ENCODE results near the gene OBI1. TPM values are rescaled to one million over a fixed set of nuclear protein-coding genes. Genes with fewer than 3 reads are reported as not detected.

OBI1 gene
- polyA plus RNA-seq, 2 of the 4 experiments (the other 2 are of a cell fraction): 8.7 to 13.9 TPM

GRCh38 chr13:78610381-78610883, 48.5 kb downstream of the OBI1 start:
- Histone ChIP-seq H3K27ac (no peak overlapping the region), H3K4me3 (no peak overlapping the region), H3K4me1 (no peaks in the 10 kb centered on the region), H3K4me2 (no peak overlapping the region), H3K9me3 (no peaks in the 10 kb centered on the region)
- TF ChIP-seq REST (IDR thresholded peaks at IDR 0.05): no peak
- TF ChIP-seq PHF8 (IDR thresholded peaks at IDR 0.05; ENCODE audit: borderline replicate concordance, low read depth): no peak
- TF ChIP-seq PBX3 (IDR thresholded peaks at IDR 0.05): no peak
- no peak for TF ChIP-seq RCOR1 (IDR thresholded peaks at IDR 0.05; ENCODE audit: low read depth, low read length)
- POLR2A ChIA-PET: no interaction called here
- no peak for ATAC-seq
- CTCF ChIA-PET: interaction anchor here (1.4 kb wide), 1 partner anchor 18 kb away, joined by 5 read pairs; no protein-coding TSS in a partner anchor
- WGBS (ENCODE audit: missing lambda C conversion rate): 85% methylated on average over 4 of the region's 4 CpGs
- FAIRE-seq: no peak
- DNase-seq (ENCODE audit: low read depth in 1 of 2, low spot score in 1 of 2): no peak

GRCh38 chr13:78609464-78610205, 49.3 kb downstream of the OBI1 start:
- H3K4me1 ChIP-seq: no peaks in the 10 kb centered on the region
- ATAC-seq: peak; percentile 75 to 84
- ChIA-PET CTCF (no interaction called here), POLR2A (no interaction called here)
- H3K4me2 ChIP-seq: peak overlapping the region; percentile 98
- TF ChIP-seq GATA3 (IDR thresholded peaks at IDR 0.05; ENCODE audit: borderline replicate concordance) (no peak), RCOR1 (IDR thresholded peaks at IDR 0.05; ENCODE audit: low read depth, low read length) (no peak)
- DNase-seq (ENCODE audit: low read depth in 1 of 2, low spot score in 1 of 2): peak; percentile 14 to 27
- no peaks in the 10 kb centered on the region for H3K9me3 ChIP-seq
- peak overlapping the region; percentile 62 for H3K4me3 ChIP-seq
- no peak for FAIRE-seq
- peak overlapping the region; percentile 40 to 79; a peak in 5 of 6 replicates for H3K27ac ChIP-seq
- 30% methylated on average over 21 of the region's 33 CpGs for WGBS (ENCODE audit: missing lambda C conversion rate)

GRCh38 chr13:78608688-78609463, 50.1 kb downstream of the OBI1 start:
- 3% methylated on average over 34 of the region's 54 CpGs for WGBS (ENCODE audit: missing lambda C conversion rate)
- Histone ChIP-seq H3K4me3 (peak overlapping the region; percentile 62), H3K9me3 (no peaks in the 10 kb centered on the region), H3K4me2 (peak overlapping the region; percentile 98), H3K27ac (peak overlapping the region; percentile 40 to 79; a peak in 5 of 6 replicates), H3K4me1 (0 out of 3 replicates have a peak, but pooled peaks cover 3% of the 10 kb centered on the region)
- POLR2A ChIA-PET: no interaction called here
- no peak for TF ChIP-seq MAX (IDR thresholded peaks at IDR 0.05)
- TF ChIP-seq EHF (CRISPR knock-in tag; IDR thresholded peaks at IDR 0.05): no peak
- TF ChIP-seq HOXA7 (CRISPR knock-in tag; IDR thresholded peaks at IDR 0.05): no peak
- TF ChIP-seq CEBPB (IDR thresholded peaks at IDR 0.05): no peak
- TF ChIP-seq JUNB (IDR thresholded peaks at IDR 0.05): no peak
- TF ChIP-seq RCOR1 (IDR thresholded peaks at IDR 0.05; ENCODE audit: low read depth, low read length): no peak
- TF ChIP-seq RNF2 (IDR thresholded peaks at IDR 0.05; ENCODE audit: borderline replicate concordance, low read depth): peak; percentile 57; the same call in 1 of the 2 replicates
- TF ChIP-seq CBX8 (IDR thresholded peaks at IDR 0.05): no peak
- ATAC-seq (peak; percentile 26 to 56; a peak in 5 of 6 replicates), DNase-seq (ENCODE audit: low read depth in 1 of 2, low spot score in 1 of 2) (no peak), FAIRE-seq (no peak)
- CTCF ChIA-PET: no interaction called here
